Neutrophil (primary cell): ENCODE data around the gene LRRC36.
"Not testable (repeated sequence)": the region's sequence is repeated elsewhere in the genome, so short reads cannot be mapped to it uniquely, and the experiment has no call there.

Source experiments
- H3K27ac ChIP-seq: fragments of 200-600 bp; sonication (generic); 2 replicates; pipeline ENCODE4 v1.5.1; 2016; ENCODE audit warnings: mild to moderate bottlenecking, moderate library complexity
- H3K27me3 ChIP-seq: fragments of 200-600 bp; sonication (generic); 2 replicates; pipeline ENCODE4 v1.6.0; 2016; ENCODE audit warnings: mild to moderate bottlenecking
- H3K36me3 ChIP-seq: fragments of 200-600 bp; sonication (generic); 2 replicates; pipeline ENCODE4 v1.5.1; 2017
- H3K4me1 ChIP-seq, 2 experiments: fragments of 200-600 bp in 1 of 2; sonication (generic) in 1 of 2; 1 replicate in 1 of 2; 2 replicates in 1 of 2; pipeline versions ENCODE4 v1.5.1 to v1.6.1; 2013 to 2016; ENCODE audit warnings: low read depth in 1 of 2, low read length in 1 of 2, mild to moderate bottlenecking in 1 of 2, moderate library complexity in 1 of 2; ENCODE audit not compliant: control insufficient read depth in 1 of 2, insufficient read depth in 1 of 2
- H3K4me3 ChIP-seq, 2 experiments: fragments of 200-600 bp in 1 of 2; sonication (generic) in 1 of 2; 1 replicate in 1 of 2; 2 replicates in 1 of 2; pipeline ENCODE4 v1.5.1; 2013 to 2016; ENCODE audit warnings: low read depth in 1 of 2, low read length in 1 of 2, mild to moderate bottlenecking in 1 of 2, moderate library complexity in 1 of 2
- H3K9me3 ChIP-seq: fragments of 200-600 bp; sonication (generic); 2 replicates; pipeline ENCODE4 v1.5.1; 2016
- CTCF ChIP-seq: fragments of 200-600 bp; sonication (generic); IDR thresholded peaks from 2 replicates; pipeline ENCODE4 v1.5.1; 2016; ENCODE audit warnings: antibody characterized with exemption

Gene LRRC36

GRCh38 chr16:67364600-67365235 lies 38.1 kb downstream of the LRRC36 start:
- Histone ChIP-seq H3K4me3 (no peak overlapping the region), H3K36me3 (no peaks in the 10 kb centered on the region), H3K4me1 (no peaks in the 10 kb centered on the region), H3K27ac (no peak overlapping the region), H3K27me3 (peaks cover 17% of the 10 kb centered on the region), H3K9me3 (no peaks in the 10 kb centered on the region)
- TF ChIP-seq CTCF: no peak

- Histone ChIP-seq H3K27me3 (peaks cover 19% of the 10 kb centered on the region), H3K4me3 (no peak overlapping the region), H3K4me1 (no peaks in the 10 kb centered on the region), H3K27ac (no peak overlapping the region), H3K36me3 (no peaks in the 10 kb centered on the region), H3K9me3 (no peaks in the 10 kb centered on the region)
- no peak for TF ChIP-seq CTCF
Measured at GRCh38 chr16:67370661-67371060, 44.0 kb downstream of the LRRC36 start.

- Histone ChIP-seq H3K4me3 (no peak overlapping the region), H3K36me3 (no peaks in the 10 kb centered on the region), H3K27ac (no peak overlapping the region), H3K9me3 (no peaks in the 10 kb centered on the region), H3K4me1 (no peaks in the 10 kb centered on the region), H3K27me3 (peaks cover 19% of the 10 kb centered on the region)
- TF ChIP-seq CTCF: no peak
Measured at GRCh38 chr16:67372664-67373063, 46.0 kb downstream of the LRRC36 start.

- H3K4me1 ChIP-seq, H3K4me3 ChIP-seq, H3K36me3 ChIP-seq, H3K27ac ChIP-seq, H3K27me3 ChIP-seq, H3K9me3 ChIP-seq: not testable (repeated sequence)
Measured at GRCh38 chr16:67376012-67376411, 49.4 kb downstream of the LRRC36 start.

- Histone ChIP-seq H3K4me3 (no peak overlapping the region), H3K36me3 (no peaks in the 10 kb centered on the region), H3K9me3 (no peaks in the 10 kb centered on the region), H3K4me1 (no peaks in the 10 kb centered on the region), H3K27me3 (no peaks in the 10 kb centered on the region), H3K27ac (no peak overlapping the region)
- no peak for TF ChIP-seq CTCF
Measured at GRCh38 chr16:67378642-67379041, 52.0 kb downstream of the LRRC36 start.

GRCh38 chr16:67383284-67383683 lies 56.7 kb downstream of the LRRC36 start:
- Histone ChIP-seq H3K4me3 (no peak overlapping the region), H3K4me1 (no peaks in the 10 kb centered on the region), H3K27ac (no peak overlapping the region), H3K36me3 (no peaks in the 10 kb centered on the region), H3K27me3 (peaks cover 9% of the 10 kb centered on the region), H3K9me3 (no peaks in the 10 kb centered on the region)
- TF ChIP-seq CTCF: no peak
